Activated naive CD8-positive, alpha-beta T cell treated with anti-CD3 and anti-CD28 coated beads, Interleukin-2, amount 10 ng/mL, durations not matched to agents 7 days and 5 days (primary cell): ENCODE measurements around the gene GPR137. TPM values are rescaled to one million over a fixed set of nuclear protein-coding genes. Genes with fewer than 3 reads are reported as not detected.
A peak's percentile ranks its signal among the peaks of the same experiment; 100 is the strongest.

Experiments used
- ATAC-seq: fragments of 150-1000 bp; cut with Tn5 transposase; one replicate; pipeline ENCODE4 v1.10.0; 2021; ENCODE audit warnings: low read depth, moderate library complexity
- POLR2A ChIA-PET: fragments of 350-600 bp; sonication (Branson Sonifier 250); formaldehyde crosslinking; loops from one replicate; lab custom pipeline; 2021; ENCODE audit warnings: antibody characterized with exemption; lab: Charles Lee
- DNase-seq: peaks from one replicate; pipeline ENCODE4 v3.0.0; 2021
- H3K27ac Mint-ChIP-seq: one replicate; pipeline ENCODE4 v1.8.0; 2022; ENCODE audit warnings: mild to moderate bottlenecking, mixed read lengths
- H3K27me3 Mint-ChIP-seq: one replicate; pipeline ENCODE4 v1.8.0; 2022; ENCODE audit warnings: mild to moderate bottlenecking, moderate library complexity, mixed read lengths
- H3K36me3 Mint-ChIP-seq: one replicate; pipeline ENCODE4 v1.8.0; 2021; ENCODE audit warnings: mild to moderate bottlenecking, mixed read lengths
- H3K4me1 Mint-ChIP-seq: one replicate; pipeline ENCODE4 v1.8.0; 2021; ENCODE audit warnings: mixed read lengths
- H3K4me3 Mint-ChIP-seq: one replicate; pipeline ENCODE4 v1.8.0; 2022; ENCODE audit warnings: mild to moderate bottlenecking, moderate library complexity, mixed read lengths
- H3K9me3 Mint-ChIP-seq: one replicate; pipeline ENCODE4 v1.8.0; 2021; ENCODE audit warnings: mixed read lengths
- total RNA-seq, 2 experiments: library from RNA; stranded (reverse); gene quantifications; one replicate each; pipeline ENCODE4 v1.2.3, GENCODE V29; 2021

GPR137 gene
- total RNA-seq, 2 experiments from 2014 or later: 31.3 to 32.7 TPM

- no peak overlapping the region for H3K27ac Mint-ChIP-seq
- no peaks in the 10 kb centered on the region for H3K36me3 Mint-ChIP-seq
- no peaks in the 10 kb centered on the region for H3K9me3 Mint-ChIP-seq
- H3K4me1 Mint-ChIP-seq: peaks cover 10% of the 10 kb centered on the region
- H3K27me3 Mint-ChIP-seq: peaks cover 2% of the 10 kb centered on the region
- POLR2A ChIA-PET: interaction anchor here (0.7 to 1.6 kb wide), 3 partner anchors 10 to 30 kb away, joined by 5 to 6 read pairs (median 6); partner anchors contain the start of genes PRDX5 and TRMT112
- no peak overlapping the region for H3K4me3 Mint-ChIP-seq
- DNase-seq (no peak), ATAC-seq (no peak)
These were observed 42.3 kb downstream of the GPR137 start for GRCh38 chr11:64327993-64328392.

GRCh38 chr11:64330888-64331287, 45.2 kb downstream of the GPR137 start:
- DNase-seq (no peak), ATAC-seq (no peak)
- Mint-ChIP-seq H3K27ac (peak overlapping the region; percentile 42), H3K9me3 (no peaks in the 10 kb centered on the region), H3K4me3 (no peak overlapping the region), H3K4me1 (peaks cover 17% of the 10 kb centered on the region), H3K27me3 (peaks cover 2% of the 10 kb centered on the region), H3K36me3 (peaks cover 5% of the 10 kb centered on the region)
- POLR2A ChIA-PET: interaction anchor here (0.6 to 3.7 kb wide), 11 partner anchors 8 to 1001 kb away, joined by 3 to 38 read pairs (median 4); partner anchors contain the start of genes CCDC88B, FERMT3, PRDX5 and STIP1

GRCh38 chr11:64331569-64332371, 46.1 kb downstream of the GPR137 start:
- Mint-ChIP-seq H3K27ac (peak overlapping the region; percentile 93), H3K27me3 (peaks cover 2% of the 10 kb centered on the region), H3K9me3 (no peaks in the 10 kb centered on the region), H3K4me3 (peak overlapping the region; percentile 53), H3K36me3 (peaks cover 5% of the 10 kb centered on the region), H3K4me1 (peaks cover 17% of the 10 kb centered on the region)
- POLR2A ChIA-PET: interaction anchor here (0.6 to 3.7 kb wide), 18 partner anchors 8 to 1000 kb away, joined by 3 to 38 read pairs (median 4); partner anchors contain the start of genes CCDC88B, FERMT3, PRDX5 and STIP1
- peak; percentile 80 for DNase-seq
- ATAC-seq: peak; percentile 93

- no peak for DNase-seq
- no peak overlapping the region for H3K27ac Mint-ChIP-seq
- no peak for ATAC-seq
- H3K36me3 Mint-ChIP-seq: peaks cover 9% of the 10 kb centered on the region
- H3K4me3 Mint-ChIP-seq: no peak overlapping the region
- POLR2A ChIA-PET: interaction anchor here (3.7 kb wide), 1 partner anchor 16 kb away, joined by 38 read pairs; the partner anchor contains the start of genes PRDX5 and TRMT112
- no peaks in the 10 kb centered on the region for H3K9me3 Mint-ChIP-seq
- peaks cover 2% of the 10 kb centered on the region for H3K27me3 Mint-ChIP-seq
- H3K4me1 Mint-ChIP-seq: peaks cover 23% of the 10 kb centered on the region
These were observed 47.9 kb downstream of the GPR137 start for GRCh38 chr11:64333556-64333955.

- POLR2A ChIA-PET: interaction anchor here (0.6 kb wide), 1 partner anchor 63 kb away, joined by 3 read pairs; no protein-coding TSS in a partner anchor
- no peak for DNase-seq
- no peaks in the 10 kb centered on the region for H3K27me3 Mint-ChIP-seq
- no peak overlapping the region for H3K4me3 Mint-ChIP-seq
- peaks cover 33% of the 10 kb centered on the region for H3K4me1 Mint-ChIP-seq
- peaks cover 9% of the 10 kb centered on the region for H3K36me3 Mint-ChIP-seq
- no peak for ATAC-seq
- H3K27ac Mint-ChIP-seq: no peak overlapping the region
- H3K9me3 Mint-ChIP-seq: no peaks in the 10 kb centered on the region
These were observed 49.4 kb downstream of the GPR137 start for GRCh38 chr11:64334764-64335735.

GRCh38 chr11:64337538-64338249, 52.0 kb downstream of the GPR137 start:
- POLR2A ChIA-PET: interaction anchor here (0.6 to 3.8 kb wide), 4 partner anchors 14 to 35 kb away, joined by 3 to 53 read pairs (median 4); partner anchors contain the start of genes PRDX5 and TRMT112
- no peak overlapping the region for H3K27ac Mint-ChIP-seq
- H3K4me1 Mint-ChIP-seq: peaks cover 35% of the 10 kb centered on the region

GRCh38 chr11:64338716-64339115, 53.1 kb downstream of the GPR137 start:
- ATAC-seq: no peak
- Mint-ChIP-seq H3K27me3 (no peaks in the 10 kb centered on the region), H3K4me1 (peaks cover 36% of the 10 kb centered on the region), H3K27ac (peak overlapping the region; percentile 97), H3K4me3 (peak overlapping the region; percentile 94), H3K36me3 (peaks cover 11% of the 10 kb centered on the region), H3K9me3 (no peaks in the 10 kb centered on the region)
- POLR2A ChIA-PET: interaction anchor here (0.8 to 3.8 kb wide), 4 partner anchors 15 to 131 kb away, joined by 4 to 53 read pairs (median 6); partner anchors contain the start of genes PRDX5 and TRMT112
- no peak for DNase-seq

More at GRCh38 chr11:64337538-64338249, 52.0 kb downstream of the GPR137 start:
- Mint-ChIP-seq H3K9me3 (no peaks in the 10 kb centered on the region), H3K4me3 (no peak overlapping the region), H3K27me3 (no peaks in the 10 kb centered on the region), H3K36me3 (peaks cover 13% of the 10 kb centered on the region)
- DNase-seq (no peak), ATAC-seq (no peak)

Other genes with a start within 250 kb of the GPR137 start
- gene FLRT1, start 249.9 kb upstream of the GPR137 start, total RNA-seq: not detected
- 10 to 100 TPM; 13.5 to 16.1 TPM for gene MACROD1, start 119.7 kb upstream of the GPR137 start, total RNA-seq
- gene STIP1, start 99.7 kb upstream of the GPR137 start, total RNA-seq: 100 to 1,000 TPM; 218 to 219 TPM
- gene FERMT3, start 79.1 kb upstream of the GPR137 start, total RNA-seq: 100 to 1,000 TPM; 219 to 231 TPM
- gene TRPT1, start 59.7 kb upstream of the GPR137 start, total RNA-seq: 10 to 100 TPM; 45.0 to 47.8 TPM
- 100 to 1,000 TPM; 102 to 103 TPM for gene NUDT22, start 59.6 kb upstream of the GPR137 start, total RNA-seq
- gene DNAJC4, start 55.3 kb upstream of the GPR137 start, total RNA-seq: 10 to 100 TPM; 59.6 to 60.3 TPM
- 10 to 100 TPM; 93.4 to 98.8 TPM for gene VEGFB, start 51.3 kb upstream of the GPR137 start, total RNA-seq
- 10 to 100 TPM; 27.7 to 28.1 TPM for gene FKBP2, start 44.8 kb upstream of the GPR137 start, total RNA-seq
- 100 to 1,000 TPM; 122 to 124 TPM for gene PPP1R14B, start 38.9 kb upstream of the GPR137 start, total RNA-seq
- gene PLCB3, start 34.3 kb upstream of the GPR137 start, total RNA-seq: 10 to 100 TPM; 18.6 to 18.9 TPM
- 10 to 100 TPM; 32.9 to 35.8 TPM for gene BAD, start 1.2 kb upstream of the GPR137 start, total RNA-seq
- not detected for gene KCNK4, start 5.5 kb downstream of the GPR137 start, total RNA-seq
- not detected for gene CATSPERZ, start 14.5 kb downstream of the GPR137 start, total RNA-seq
- gene ESRRA, start 19.7 kb downstream of the GPR137 start, total RNA-seq: 10 to 100 TPM; 33.9 to 35.1 TPM
- gene TRMT112, start 31.7 kb downstream of the GPR137 start, total RNA-seq: 100 to 1,000 TPM; 140 to 151 TPM
- gene PRDX5, start 32.3 kb downstream of the GPR137 start, total RNA-seq: 10 to 100 TPM; 85.1 to 91.2 TPM
- 100 to 1,000 TPM; 132 to 142 TPM for gene CCDC88B, start 54.4 kb downstream of the GPR137 start, total RNA-seq
- 10 to 100 TPM; 32.4 to 33.9 TPM for gene RPS6KA4, start 73.3 kb downstream of the GPR137 start, total RNA-seq